HUES64 (cell line): ENCODE data around the gene ZC4H2. TPM values are rescaled to one million over a fixed set of nuclear protein-coding genes. Genes with fewer than 3 reads are reported as not detected.
"Not testable (repeated sequence)": the region's sequence is repeated elsewhere in the genome, so short reads cannot be mapped to it uniquely, and the experiment has no call there.

Source experiments
- H3K27ac ChIP-seq: 2 replicates; pipeline ENCODE4 v1.7.0; 2013; ENCODE audit warnings: low read depth, low read length, inconsistent platforms
- H3K27me3 ChIP-seq: 2 replicates; pipeline ENCODE4 v1.6.1; 2013; ENCODE audit warnings: mild to moderate bottlenecking, low read length; ENCODE audit not compliant: insufficient read depth
- H3K36me3 ChIP-seq: 2 replicates; pipeline ENCODE4 v1.6.1; 2013; ENCODE audit warnings: mild to moderate bottlenecking, low read length; ENCODE audit not compliant: insufficient read depth
- H3K4me1 ChIP-seq: 2 replicates; pipeline ENCODE4 v1.6.1; 2013; ENCODE audit warnings: mild to moderate bottlenecking, low read length, moderate library complexity; ENCODE audit not compliant: insufficient read depth
- H3K4me3 ChIP-seq: 2 replicates; pipeline ENCODE4 v1.5.1; 2013; ENCODE audit warnings: mild to moderate bottlenecking, low read length, moderate library complexity
- H3K9ac ChIP-seq: 2 replicates; pipeline ENCODE4 v1.6.1; 2013; ENCODE audit warnings: mild to moderate bottlenecking, low read depth, low read length
- H3K9me3 ChIP-seq: 2 replicates; pipeline ENCODE4 v1.6.1; 2013; ENCODE audit warnings: low read depth, low read length; ENCODE audit not compliant: insufficient read depth
- whole genome bisulfite sequencing: fragments of 150-250, 120-280 bp; methylation state at CpG from one replicate; pipeline ENCODE4 v1.1.7; 2013; ENCODE audit warnings: missing lambda C conversion rate; 5-methylcytosine and 5-hydroxymethylcytosine counted together
- polyA plus RNA-seq, 2 experiments: library from polyadenylated mRNA; stranded (reverse); fragments of 50-300 nt; gene quantifications; one replicate each; pipeline ENCODE4 v1.2.3, GENCODE V29; 2013

The ZC4H2 gene
- polyA plus RNA-seq (2013, experiment 1 of 2), result 25.2 TPM
- polyA plus RNA-seq (2013, experiment 2 of 2), result 27.2 TPM

GRCh38 chrX:64975989-64976672 lies at the start of gene ZC4H2:
Gene ZC4H2 (minus strand): TSS chrX:64976450. CDS start chrX:64976377, 73 bp downstream.
- Histone ChIP-seq H3K4me1 (0 out of 2 replicates have a peak, but pooled peaks cover 2% of the 10 kb centered on the region), H3K27ac (peak within 1 kb of the TSS; percentile 65), H3K9me3 (0 out of 2 replicates have a peak, but pooled peaks cover 9% of the 10 kb centered on the region), H3K4me3 (peak within 1 kb of the TSS; percentile 100), H3K36me3 (peaks cover 7% of the 10 kb centered on the region), H3K9ac (peak within 1 kb of the TSS; percentile 88), H3K27me3 (no peaks in the 10 kb centered on the region)
- WGBS, result 0% methylated on average over 15 of the region's 17 CpGs

- WGBS, result no CpG with 5 or more reads among the region's 1 CpG
- no peaks in the 10 kb centered on the region for H3K36me3 ChIP-seq
- H3K27ac ChIP-seq, result no peak overlapping the region
- H3K4me3 ChIP-seq, result no peak overlapping the region
- no peaks in the 10 kb centered on the region for H3K9me3 ChIP-seq
- H3K9ac ChIP-seq, result no peak overlapping the region
- H3K27me3 ChIP-seq, result no peaks in the 10 kb centered on the region
- H3K4me1 ChIP-seq, result no peaks in the 10 kb centered on the region
These were observed 41.2 kb upstream of the ZC4H2 start for GRCh38 chrX:65017451-65017850.

- H3K36me3 ChIP-seq, result no peaks in the 10 kb centered on the region
- H3K9me3 ChIP-seq, result no peaks in the 10 kb centered on the region
- no peak overlapping the region for H3K9ac ChIP-seq
- H3K27ac ChIP-seq, result no peak overlapping the region
- H3K27me3 ChIP-seq, result no peaks in the 10 kb centered on the region
- no peaks in the 10 kb centered on the region for H3K4me1 ChIP-seq
- H3K4me3 ChIP-seq, result no peak overlapping the region
These were observed 38.0 kb upstream of the ZC4H2 start for GRCh38 chrX:65014230-65014629.

- no peak overlapping the region for H3K27ac ChIP-seq
- H3K4me1 ChIP-seq, result no peaks in the 10 kb centered on the region
- no peaks in the 10 kb centered on the region for H3K27me3 ChIP-seq
- no peaks in the 10 kb centered on the region for H3K9me3 ChIP-seq
- H3K9ac ChIP-seq, result no peak overlapping the region
- no peaks in the 10 kb centered on the region for H3K36me3 ChIP-seq
- no peak overlapping the region for H3K4me3 ChIP-seq
These were observed 33.2 kb upstream of the ZC4H2 start for GRCh38 chrX:65009459-65009858.

- not testable (repeated sequence) for H3K4me1 ChIP-seq, H3K9ac ChIP-seq, H3K4me3 ChIP-seq, H3K36me3 ChIP-seq, H3K27ac ChIP-seq, H3K27me3 ChIP-seq, H3K9me3 ChIP-seq
- WGBS, result 98% methylated on average over 14 of the region's 26 CpGs
These were observed 26.0 kb upstream of the ZC4H2 start for GRCh38 chrX:65002208-65002607.

- Histone ChIP-seq H3K4me3 (no peak overlapping the region), H3K36me3 (no peaks in the 10 kb centered on the region), H3K9me3 (no peaks in the 10 kb centered on the region), H3K9ac (no peak overlapping the region), H3K27me3 (no peaks in the 10 kb centered on the region), H3K27ac (no peak overlapping the region), H3K4me1 (no peaks in the 10 kb centered on the region)
- no CpG with 5 or more reads among the region's 1 CpG for WGBS
These were observed 20.6 kb upstream of the ZC4H2 start for GRCh38 chrX:64996805-64997204.

- Histone ChIP-seq H3K4me1 (no peaks in the 10 kb centered on the region), H3K27me3 (no peaks in the 10 kb centered on the region), H3K36me3 (no peaks in the 10 kb centered on the region), H3K9me3 (no peaks in the 10 kb centered on the region), H3K9ac (no peak overlapping the region), H3K27ac (no peak overlapping the region), H3K4me3 (no peak overlapping the region)
- WGBS, result 89% methylated on average over 1 of the region's 2 CpGs
These were observed 18.0 kb upstream of the ZC4H2 start for GRCh38 chrX:64994131-64994798.

GRCh38 chrX:64977830-64978229 lies 1.6 kb upstream of the ZC4H2 start:
- Histone ChIP-seq H3K36me3 (no peaks in the 10 kb centered on the region), H3K27me3 (no peaks in the 10 kb centered on the region), H3K4me1 (0 out of 2 replicates have a peak, but pooled peaks cover 2% of the 10 kb centered on the region), H3K4me3 (no peak overlapping the region), H3K9me3 (0 out of 2 replicates have a peak, but pooled peaks cover under 1% of the 10 kb centered on the region), H3K9ac (no peak overlapping the region), H3K27ac (no peak overlapping the region)
- 100% methylated on average over 3 of the region's 3 CpGs for WGBS

GRCh38 chrX:64977051-64977450 lies 801 bp upstream of the ZC4H2 start:
- Histone ChIP-seq H3K4me1 (0 out of 2 replicates have a peak, but pooled peaks cover 2% of the 10 kb centered on the region), H3K27me3 (no peaks in the 10 kb centered on the region), H3K27ac (no peak overlapping the region), H3K9ac (no peak overlapping the region), H3K4me3 (peak overlapping the region; percentile 100), H3K36me3 (peaks cover 3% of the 10 kb centered on the region; the same call in 1 of the 2 replicates), H3K9me3 (0 out of 2 replicates have a peak, but pooled peaks cover 8% of the 10 kb centered on the region)
- WGBS, result no CpG with 5 or more reads among the region's 2 CpGs

- no peak overlapping the region; the same call in 1 of the 2 replicates for H3K9ac ChIP-seq
- WGBS, result 3% methylated on average over 8 of the region's 11 CpGs
- peaks cover 7% of the 10 kb centered on the region for H3K36me3 ChIP-seq
- peak overlapping the region; percentile 100 for H3K4me3 ChIP-seq
- H3K9me3 ChIP-seq, result 0 out of 2 replicates have a peak, but pooled peaks cover 9% of the 10 kb centered on the region
- H3K27me3 ChIP-seq, result no peaks in the 10 kb centered on the region
- no peak overlapping the region for H3K27ac ChIP-seq
- H3K4me1 ChIP-seq, result 0 out of 2 replicates have a peak, but pooled peaks cover 2% of the 10 kb centered on the region
These were observed 407 bp upstream of the ZC4H2 start for GRCh38 chrX:64976673-64977040.

GRCh38 chrX:64975491-64975890 lies 759 bp downstream of the ZC4H2 start:
- Histone ChIP-seq H3K9ac (peak overlapping the region; percentile 88), H3K4me1 (0 out of 2 replicates have a peak, but pooled peaks cover 2% of the 10 kb centered on the region), H3K9me3 (0 out of 2 replicates have a peak, but pooled peaks cover 9% of the 10 kb centered on the region), H3K27ac (peak overlapping the region; percentile 65), H3K4me3 (peak overlapping the region; percentile 100), H3K36me3 (peaks cover 7% of the 10 kb centered on the region), H3K27me3 (no peaks in the 10 kb centered on the region)
- 2% methylated on average over 16 of the region's 24 CpGs for WGBS
